RWPE2 (cell line): ENCODE results near the gene SCIN.

Source experiments
- ATAC-seq: fragments of 200-7000 bp; cut with Tn5 transposase; 3 replicates; pipeline ENCODE4 v1.9.1; 2021; ENCODE audit warnings: low read depth
- DNase-seq: peaks from one replicate; pipeline ENCODE4 v3.0.0-alpha.2; 2020; ENCODE audit warnings: low spot score
- H3K27ac ChIP-seq: fragments of 450-650 bp; 2 replicates; pipeline ENCODE4 v1.5.1; 2017; ENCODE audit warnings: mild to moderate bottlenecking; ENCODE audit not compliant: poor library complexity, severe bottlenecking
- H3K27me3 ChIP-seq: fragments of 250-450 bp; sonication (Bioruptor Pico); 2 replicates; pipeline ENCODE4 v1.5.1; 2021; ENCODE audit warnings: mild to moderate bottlenecking, moderate library complexity; ENCODE audit not compliant: insufficient read depth, poor library complexity, severe bottlenecking
- H3K36me3 ChIP-seq: fragments of 250-450 bp; sonication (Bioruptor Pico); 2 replicates; pipeline ENCODE4 v1.5.1; 2020; ENCODE audit warnings: low read depth, mild to moderate bottlenecking, moderate library complexity
- H3K4me1 ChIP-seq: fragments of 250-450 bp; sonication (Bioruptor Pico); 2 replicates; pipeline ENCODE4 v1.5.1; 2021; ENCODE audit warnings: mild to moderate bottlenecking, moderate library complexity; ENCODE audit not compliant: insufficient read depth, poor library complexity, severe bottlenecking
- H3K4me3 ChIP-seq: fragments of 250-450 bp; sonication (Bioruptor Pico); 2 replicates; pipeline ENCODE4 v1.5.1; 2021; ENCODE audit warnings: mild to moderate bottlenecking, moderate library complexity; ENCODE audit not compliant: severe bottlenecking
- H3K9me3 ChIP-seq: fragments of 250-450 bp; sonication (Bioruptor Pico); 2 replicates; pipeline ENCODE4 v1.5.1; 2021; ENCODE audit warnings: mild to moderate bottlenecking, moderate library complexity; ENCODE audit not compliant: severe bottlenecking
- CTCF ChIP-seq: fragments of 450-650 bp; IDR thresholded peaks from one replicate; pipeline ENCODE4 v1.5.1; 2017; ENCODE audit warnings: mild to moderate bottlenecking, moderate library complexity; ENCODE audit not compliant: poor library complexity, severe bottlenecking

The SCIN gene

GRCh38 chr7:12594122-12594897 is 23.8 kb downstream of the SCIN start:
- DNase-seq, result no peak

GRCh38 chr7:12595148-12595547 is 24.6 kb downstream of the SCIN start:
- no peak overlapping the region for H3K27ac ChIP-seq
- TF ChIP-seq CTCF, result no peak
- H3K27me3 ChIP-seq, result no peaks in the 10 kb centered on the region
- ATAC-seq (no peak), DNase-seq (no peak)
- H3K4me3 ChIP-seq, result no peak overlapping the region
- no peaks in the 10 kb centered on the region for H3K36me3 ChIP-seq
- no peaks in the 10 kb centered on the region for H3K9me3 ChIP-seq
- H3K4me1 ChIP-seq, result no peaks in the 10 kb centered on the region

More at GRCh38 chr7:12594122-12594897, 23.8 kb downstream of the SCIN start:
- H3K4me1 ChIP-seq, result no peaks in the 10 kb centered on the region
- TF ChIP-seq CTCF, result no peak
- H3K9me3 ChIP-seq, result no peaks in the 10 kb centered on the region
- no peak overlapping the region for H3K27ac ChIP-seq
- H3K4me3 ChIP-seq, result no peak overlapping the region
- H3K36me3 ChIP-seq, result no peaks in the 10 kb centered on the region
- no peak for ATAC-seq
- H3K27me3 ChIP-seq, result no peaks in the 10 kb centered on the region

GRCh38 chr7:12596225-12596790 is 25.8 kb downstream of the SCIN start:
- DNase-seq (no peak), ATAC-seq (no peak)
- no peak for TF ChIP-seq CTCF
- no peaks in the 10 kb centered on the region for H3K9me3 ChIP-seq
- H3K27me3 ChIP-seq, result no peaks in the 10 kb centered on the region
- H3K4me1 ChIP-seq, result no peaks in the 10 kb centered on the region
- H3K36me3 ChIP-seq, result no peaks in the 10 kb centered on the region
- no peak overlapping the region for H3K27ac ChIP-seq
- no peak overlapping the region for H3K4me3 ChIP-seq

- Histone ChIP-seq H3K27ac (no peak overlapping the region), H3K36me3 (no peaks in the 10 kb centered on the region), H3K4me3 (no peak overlapping the region), H3K27me3 (peaks cover 3% of the 10 kb centered on the region), H3K4me1 (no peaks in the 10 kb centered on the region), H3K9me3 (no peaks in the 10 kb centered on the region)
- ATAC-seq (no peak), DNase-seq (no peak)
- no peak for TF ChIP-seq CTCF
Observed at GRCh38 chr7:12601302-12601869, 30.9 kb downstream of the SCIN start.

GRCh38 chr7:12607134-12607533 is 36.6 kb downstream of the SCIN start:
- no peak overlapping the region for H3K27ac ChIP-seq
- DNase-seq (no peak), ATAC-seq (no peak)
- H3K4me3 ChIP-seq, result no peak overlapping the region
- TF ChIP-seq CTCF, result no peak
- H3K9me3 ChIP-seq, result no peaks in the 10 kb centered on the region
- no peaks in the 10 kb centered on the region for H3K36me3 ChIP-seq
- H3K27me3 ChIP-seq, result peaks cover 3% of the 10 kb centered on the region
- H3K4me1 ChIP-seq, result no peaks in the 10 kb centered on the region
